Ovary (tissue), 9 donors: ENCODE results near the gene HYCC2. TPM values are rescaled to one million over a fixed set of nuclear protein-coding genes. Genes with fewer than 3 reads are reported as not detected.
A peak's percentile ranks its signal among the peaks of the same experiment; 100 is the strongest.

ENCODE experiments used
- DNase-seq, 5 donors: peaks; one replicate each; pipeline ENCODE4 v3.0.0-alpha.2; 2019 to 2020
- H3K27ac ChIP-seq, 2 donors: fragments of 200-600 bp; one replicate each; pipeline versions ENCODE4 v1.5.1 to v1.8.0; 2019 to 2022
- H3K27me3 ChIP-seq: fragments of 200-600 bp; one replicate; pipeline ENCODE4 v1.8.0; 2022
- H3K36me3 ChIP-seq: fragments of 200-600 bp; sonication (generic); one replicate; pipeline ENCODE4 v1.5.1; 2019
- H3K4me1 ChIP-seq: one replicate; pipeline ENCODE4 v1.8.1; 2013; ENCODE audit warnings: mild to moderate bottlenecking, moderate library complexity; ENCODE audit not compliant: insufficient read depth
- H3K4me3 ChIP-seq: fragments of 200-600 bp; sonication (generic); one replicate; pipeline ENCODE4 v1.5.1; 2017
- H3K9me3 ChIP-seq, 2 donors: fragments of 200-600 bp in 1 of 2; sonication (generic) in 1 of 2; one replicate each; pipeline versions ENCODE4 v1.5.1 to v1.8.1; 2013 to 2019; ENCODE audit warnings: mild to moderate bottlenecking in 1 of 2, moderate library complexity in 1 of 2
- CTCF ChIP-seq, 3 donors: fragments of 450-650 bp in 2 of 3; fragments of 200-600 bp in 1 of 3; IDR thresholded peaks; one replicate each; pipeline versions ENCODE4 v1.5.1 to v1.8.0; 2016 to 2022; ENCODE audit warnings: antibody characterized with exemption in 3 of 3, mild to moderate bottlenecking in 1 of 3
- EP300 ChIP-seq: sonication (generic); formaldehyde crosslinking; IDR thresholded peaks from one replicate; pipeline ENCODE4 v1.6.1; 2017; ENCODE audit warnings: antibody characterized with exemption
- POLR2A ChIP-seq: fragments of 450-650 bp; IDR thresholded peaks from one replicate; pipeline ENCODE4 v1.6.1; 2017; ENCODE audit warnings: antibody characterized with exemption, mild to moderate bottlenecking, moderate library complexity
- WGBS, 3 donors: extraction: QIAGEN DNeasy Blood & Tissue Kit in 1 of 3; methylation state at CpG; one replicate each; pipeline versions ENCODE4 v1.1.5 to v1.1.7; 2013 to 2017; 5-methylcytosine and 5-hydroxymethylcytosine counted together
- intact Hi-C, 4 donors: fragments of 100-400 bp; cut with DNase I; formaldehyde crosslinking; loops; one replicate each; pipeline versions ENCODE4 v1.11.0 to v1.15.1; 2022 to 2023
- polyA plus RNA-seq, 2 donors: library from polyadenylated mRNA; stranded (reverse); fragments of 200-250 nt in 1 of 2; fragments of 350-450 nt in 1 of 2; fragmentation: Illumina TruSeq in 1 of 2; extraction: RNeasy Lipid Tissue Mini Kit (QIAGEN cat#74804) in 1 of 2; gene quantifications; one replicate each; pipeline ENCODE4 v1.2.3, GENCODE V29; 2013 to 2014
- total RNA-seq, 7 donors: library from RNA; depleted of rRNA in 2 of 7; stranded (reverse); fragments of >200 nt in 2 of 7; fragmentation: NEBNext Ultra II Directional in 3 of 7; extraction: Animal tissue kit (Norgen Biotek cat#: 25700) in 3 of 7; gene quantifications; one replicate each; pipeline versions ENCODE4 v1.1.0 to v1.2.4, GENCODE V29; 2016 to 2023
- donor health status: DM: no; HTN: no; CAD: no; lungs with moderate emphysema.
- donor health status: DM: no; HTN: no; CAD: no.
- donor health status: Bipolar disorder and iron deficiency.
- donor health status: DM: yes; HTN: yes; CAD: no.
- donor health status: DM: no; HTN: no; CAD: no.
- donor health status: DM: yes; HTN: yes; CAD: no.

Gene HYCC2
- total and polyA plus RNA-seq, 9 donors = 3.4 to 21.1 (median 13.7) TPM

GRCh38 chr2:201116959-201117734, 45.7 kb upstream of the HYCC2 start:
- peak in 3 of 5 donors; percentile 65 to 83 (median 68) for DNase-seq
- TF ChIP-seq POLR2A (no peak), EP300 (no peak), CTCF (IDR thresholded peaks at IDR 0.05) (peak in 1 of 3 donors; percentile 21)
- intact Hi-C loops = loop anchor here in 1 of 4 donors (5.0 kb wide), 1 partner anchor 45 kb away; the partner anchor contains the start of genes HYCC2 and NDUFB3
- H3K36me3 ChIP-seq = no peaks in the 10 kb centered on the region
- no peaks in the 10 kb centered on the region for H3K9me3 ChIP-seq
- peak overlapping the region; percentile 97 to 98 for H3K27ac ChIP-seq
- no peaks in the 10 kb centered on the region for H3K27me3 ChIP-seq
- H3K4me1 ChIP-seq = peaks cover 6% of the 10 kb centered on the region
- 1 to 3% (median 1%) methylated on average over 22 of the region's 22 CpGs for WGBS, 3 donors
- peak overlapping the region; percentile 70 for H3K4me3 ChIP-seq

- H3K27me3 ChIP-seq = no peaks in the 10 kb centered on the region
- no peaks in the 10 kb centered on the region for H3K36me3 ChIP-seq
- TF ChIP-seq POLR2A = peak; percentile 63
- no peak for TF ChIP-seq EP300
- peak within 1 kb of the TSS; percentile 70 for H3K4me3 ChIP-seq
- peak within 1 kb of the TSS; percentile 97 to 98 for H3K27ac ChIP-seq
- peak; percentile 65 to 78 (median 72) for DNase-seq
- WGBS, 3 donors = 0 to 1% (median 1%) methylated on average over 54 to 75 of the region's 75 CpGs
- intact Hi-C loops = loop anchor here in 1 of 4 donors (5.0 kb wide), 1 partner anchor 44 kb away; the partner anchor contains the start of genes HYCC2 and NDUFB3
- H3K4me1 ChIP-seq = peaks cover 6% of the 10 kb centered on the region
- no peaks in the 10 kb centered on the region for H3K9me3 ChIP-seq
Observed at GRCh38 chr2:201116115-201116958, 44.9 kb upstream of the HYCC2 start, which contains the start of gene CFLAR. Gene CFLAR (plus strand): TSS chr2:201116164. CDS start chr2:201129866, 13,702 bp downstream.

- Histone ChIP-seq H3K36me3 (no peaks in the 10 kb centered on the region), H3K27ac (no peak overlapping the region), H3K4me3 (no peak overlapping the region), H3K27me3 (no peaks in the 10 kb centered on the region), H3K4me1 (peaks cover 6% of the 10 kb centered on the region), H3K9me3 (no peaks in the 10 kb centered on the region)
- TF ChIP-seq POLR2A (no peak), CTCF (IDR thresholded peaks at IDR 0.05) (no peak), EP300 (no peak)
- DNase-seq = no peak
- intact Hi-C loops = loop anchor here in 1 of 4 donors (5.0 kb wide), 1 partner anchor 43 kb away; the partner anchor contains the start of genes HYCC2 and NDUFB3
Observed at GRCh38 chr2:201114846-201115245, 43.4 kb upstream of the HYCC2 start.

GRCh38 chr2:201114350-201114749, 42.9 kb upstream of the HYCC2 start:
- TF ChIP-seq CTCF (IDR thresholded peaks at IDR 0.05) (no peak), EP300 (no peak), POLR2A (no peak)
- Histone ChIP-seq H3K4me3 (no peak overlapping the region), H3K27ac (no peak overlapping the region), H3K4me1 (peaks cover 5% of the 10 kb centered on the region), H3K9me3 (no peaks in the 10 kb centered on the region), H3K27me3 (no peaks in the 10 kb centered on the region), H3K36me3 (no peaks in the 10 kb centered on the region)
- DNase-seq = no peak
- WGBS, 3 donors = 83 to 90% (median 85%) methylated on average over 4 of the region's 4 CpGs
- intact Hi-C loops = no loop called here
